Measurements from ENCODE around the gene SLC27A3. TPM values are rescaled to one million over a fixed set of nuclear protein-coding genes. Genes with fewer than 3 reads are reported as not detected.
A peak's percentile ranks its signal among the peaks of the same experiment; 100 is the strongest.

The SLC27A3 gene
- total RNA-seq, 1 donor from 2014 or later, result 105 TPM

- peak overlapping the region; percentile 67 for H3K27ac ChIP-seq
- no peak for TF ChIP-seq CTCF (IDR thresholded peaks at IDR 0.05)
- no peaks in the 10 kb centered on the region for H3K9me3 ChIP-seq
- peaks cover 26% of the 10 kb centered on the region for H3K4me1 ChIP-seq
- DNase-seq, result no peak
- no peak overlapping the region for H3K4me3 ChIP-seq
- no peaks in the 10 kb centered on the region for H3K27me3 ChIP-seq
- ATAC-seq, result peak; percentile 64
- intact Hi-C loops (cut with DNase I), result no loop called here
- H3K36me3 ChIP-seq, result peaks cover 4% of the 10 kb centered on the region
Observed at GRCh38 chr1:153733970-153734369, 41.2 kb upstream of the SLC27A3 start.

GRCh38 chr1:153734396-153735089 lies 40.7 kb upstream of the SLC27A3 start:
- H3K4me3 ChIP-seq, result no peak overlapping the region
- peak; percentile 76 for ATAC-seq
- H3K27ac ChIP-seq, result peak overlapping the region; percentile 67
- peaks cover 20% of the 10 kb centered on the region for H3K4me1 ChIP-seq
- DNase-seq, result no peak
- H3K36me3 ChIP-seq, result peaks cover 9% of the 10 kb centered on the region
- no peak for TF ChIP-seq CTCF (IDR thresholded peaks at IDR 0.05)
- intact Hi-C loops (cut with DNase I), result no loop called here
- H3K9me3 ChIP-seq, result no peaks in the 10 kb centered on the region
- H3K27me3 ChIP-seq, result no peaks in the 10 kb centered on the region

GRCh38 chr1:153735090-153735420 lies 40.2 kb upstream of the SLC27A3 start:
- Histone ChIP-seq H3K27ac (peak overlapping the region; percentile 67), H3K27me3 (no peaks in the 10 kb centered on the region), H3K4me1 (peaks cover 15% of the 10 kb centered on the region), H3K9me3 (no peaks in the 10 kb centered on the region), H3K36me3 (peaks cover 14% of the 10 kb centered on the region), H3K4me3 (no peak overlapping the region)
- ATAC-seq, result no peak
- DNase-seq, result no peak
- TF ChIP-seq CTCF (IDR thresholded peaks at IDR 0.05), result no peak
- intact Hi-C loops (cut with DNase I), result no loop called here

- Histone ChIP-seq H3K27me3 (no peaks in the 10 kb centered on the region), H3K27ac (no peak overlapping the region), H3K4me1 (peaks cover 10% of the 10 kb centered on the region), H3K4me3 (no peak overlapping the region), H3K36me3 (peaks cover 75% of the 10 kb centered on the region), H3K9me3 (no peaks in the 10 kb centered on the region)
- intact Hi-C loops (cut with DNase I), result no loop called here
- no peak for DNase-seq
- TF ChIP-seq CTCF (IDR thresholded peaks at IDR 0.05), result no peak
- ATAC-seq, result no peak
Observed at GRCh38 chr1:153741986-153742385, 33.2 kb upstream of the SLC27A3 start.

- Histone ChIP-seq H3K4me3 (no peak overlapping the region), H3K36me3 (peaks cover 81% of the 10 kb centered on the region), H3K4me1 (peaks cover 10% of the 10 kb centered on the region), H3K27me3 (no peaks in the 10 kb centered on the region), H3K27ac (peak overlapping the region; percentile 30), H3K9me3 (no peaks in the 10 kb centered on the region)
- ATAC-seq (peak; percentile 78), DNase-seq (no peak)
- intact Hi-C loops (cut with DNase I), result no loop called here
- no peak for TF ChIP-seq CTCF (IDR thresholded peaks at IDR 0.05)
Observed at GRCh38 chr1:153742411-153743142, 32.6 kb upstream of the SLC27A3 start.

Data from upper lobe of right lung (tissue), 1 donor.